Skeletal muscle tissue (tissue), 4 donors: ENCODE measurements around the gene GUCD1. TPM values are rescaled to one million over a fixed set of nuclear protein-coding genes. Genes with fewer than 3 reads are reported as not detected.
A peak's percentile ranks its signal among the peaks of the same experiment; 100 is the strongest.
"Not testable (repeated sequence)": the region's sequence is repeated elsewhere in the genome, so short reads cannot be mapped to it uniquely, and the experiment has no call there.

Experiments
- H3K27ac ChIP-seq: one replicate; pipeline ENCODE4 v1.7.0; 2013; ENCODE audit warnings: mild to moderate bottlenecking, low read depth, low read length, inconsistent platforms
- H3K27me3 ChIP-seq, 3 donors: one replicate each; pipeline ENCODE4 v1.7.0; 2013; ENCODE audit warnings: low read length in 3 of 3; ENCODE audit not compliant: control insufficient read depth in 3 of 3, insufficient read depth in 3 of 3
- H3K36me3 ChIP-seq, 3 donors: one replicate each; pipeline ENCODE4 v1.7.0; 2013; ENCODE audit warnings: low read length in 3 of 3; ENCODE audit not compliant: control insufficient read depth in 3 of 3, insufficient read depth in 3 of 3
- H3K4me1 ChIP-seq, 3 donors: one replicate each; pipeline ENCODE4 v1.7.0; 2013; ENCODE audit warnings: low read length in 3 of 3, mild to moderate bottlenecking in 3 of 3; ENCODE audit not compliant: control insufficient read depth in 3 of 3, insufficient read depth in 3 of 3
- H3K4me3 ChIP-seq, 3 donors: one replicate each; pipeline ENCODE4 v1.7.0; 2013; ENCODE audit warnings: low read length in 3 of 3
- H3K9ac ChIP-seq, 3 donors: one replicate each; pipeline ENCODE4 v1.7.0; 2013; ENCODE audit warnings: low read length in 3 of 3, mild to moderate bottlenecking in 3 of 3, moderate library complexity in 2 of 3, low read depth in 1 of 3
- H3K9me3 ChIP-seq, 3 donors: one replicate each; pipeline ENCODE4 v1.7.0; 2013; ENCODE audit warnings: low read length in 3 of 3; ENCODE audit not compliant: control insufficient read depth in 3 of 3
- total RNA-seq: library from RNA; depleted of rRNA; stranded (reverse); fragments of >200 nt; gene quantifications from one replicate; pipeline ENCODE4 v1.2.3, GENCODE V29; 2014
- donor health status: Osteomylitis.

GUCD1 gene
- total RNA-seq, 1 donor from 2014 or later: 64.7 TPM

DNA sequence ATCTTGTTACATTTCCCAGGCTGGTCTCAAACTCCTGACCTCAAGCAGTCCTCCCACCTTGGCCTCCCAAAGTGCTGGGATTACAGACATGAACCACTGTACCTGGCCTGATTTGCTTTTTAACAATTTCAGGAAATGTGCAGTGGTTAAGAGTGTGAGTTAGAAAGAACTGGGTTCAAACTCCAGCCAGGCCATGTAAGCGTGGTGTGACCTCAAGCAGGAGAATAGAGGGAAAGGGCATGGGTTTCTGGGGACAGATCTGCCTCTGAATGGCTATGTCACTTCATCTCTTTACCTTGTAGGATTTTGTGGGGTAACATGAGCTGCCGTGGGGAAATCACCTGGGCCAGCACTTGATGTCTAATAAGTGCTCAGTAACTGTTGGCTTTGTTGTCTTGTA, 10.1 kb upstream of the GUCD1 start:
- Histone ChIP-seq H3K4me3 (no peak overlapping the region), H3K9me3 (no peaks in the 10 kb centered on the region), H3K36me3 (peaks cover 15 to 31% (median 20%) of the 10 kb centered on the region in 3 donors), H3K4me1 (peaks cover 41 to 58% (median 53%) of the 10 kb centered on the region in 3 donors), H3K9ac (peak overlapping the region in 1 of 3 donors; percentile 54), H3K27me3 (no peaks in the 10 kb centered on the region), H3K27ac (no peak overlapping the region)

DNA sequence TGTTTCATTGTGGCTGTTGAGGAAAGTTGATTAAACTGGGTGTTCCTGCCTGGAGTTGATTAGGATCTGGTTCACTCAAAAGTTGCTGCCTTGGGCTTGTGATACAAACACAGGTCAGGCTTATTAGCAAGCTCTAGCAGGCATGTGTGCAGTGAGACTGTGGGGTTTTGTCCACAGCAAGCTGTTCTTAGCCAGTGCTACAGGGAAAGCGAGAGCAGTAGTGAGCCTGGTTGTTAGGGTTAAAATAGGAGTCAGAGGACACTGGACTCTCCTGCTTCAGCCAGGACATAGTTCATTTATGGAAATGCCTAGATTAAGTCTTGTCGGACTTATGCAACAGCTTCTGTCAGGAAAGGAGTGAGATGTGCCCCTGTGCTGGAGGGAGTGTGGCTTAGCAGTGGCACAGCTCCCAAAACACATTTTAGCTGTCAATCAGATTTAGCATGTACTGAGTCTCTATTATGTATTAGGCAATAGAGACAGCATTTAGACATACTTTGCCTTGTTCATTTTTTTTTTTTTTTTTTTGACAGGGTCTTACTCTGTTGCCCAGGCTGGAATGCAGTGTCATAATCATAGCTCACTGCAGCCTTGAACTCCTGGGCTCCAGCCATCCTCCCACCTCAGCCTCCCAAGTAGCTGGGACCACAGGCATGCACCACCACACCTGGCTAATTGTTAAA, 9.6 kb upstream of the GUCD1 start:
- H3K9ac ChIP-seq: peak overlapping the region; percentile 67 to 70 (median 70)
- no peaks in the 10 kb centered on the region for H3K27me3 ChIP-seq
- peak overlapping the region; percentile 91 for H3K27ac ChIP-seq
- no peaks in the 10 kb centered on the region for H3K9me3 ChIP-seq
- peaks cover 45 to 61% (median 56%) of the 10 kb centered on the region in 3 donors for H3K4me1 ChIP-seq
- H3K4me3 ChIP-seq: peak overlapping the region in 2 of 3 donors; percentile 3 to 45
- peaks cover 10 to 28% (median 16%) of the 10 kb centered on the region in 3 donors for H3K36me3 ChIP-seq

DNA sequence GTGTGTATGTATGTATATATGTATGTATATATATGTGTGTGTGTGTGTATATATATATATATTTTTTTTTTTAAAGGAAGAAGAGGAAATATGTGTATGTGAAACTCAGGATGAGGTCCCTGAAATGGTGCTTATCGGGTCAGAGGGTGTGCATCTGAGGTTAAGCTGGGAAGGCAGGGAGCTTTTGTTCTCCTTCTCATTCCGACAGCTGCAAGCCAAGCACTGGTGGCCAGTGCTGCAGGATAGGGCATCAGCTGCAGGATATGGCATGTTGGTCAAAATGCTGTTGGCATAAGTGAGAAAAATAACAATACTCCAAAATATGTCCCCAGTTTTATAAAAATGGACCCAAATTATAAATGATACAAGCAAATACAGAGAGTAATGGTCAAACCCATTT, 8.3 kb upstream of the GUCD1 start:
- Histone ChIP-seq H3K4me1 (peaks cover 53 to 73% (median 65%) of the 10 kb centered on the region in 3 donors), H3K36me3 (peaks cover 9 to 32% (median 11%) of the 10 kb centered on the region in 3 donors), H3K27me3 (no peaks in the 10 kb centered on the region), H3K9me3 (no peaks in the 10 kb centered on the region), H3K27ac (peak overlapping the region; percentile 91), H3K4me3 (no peak overlapping the region), H3K9ac (peak overlapping the region in 2 of 3 donors; percentile 28 to 54)

DNA sequence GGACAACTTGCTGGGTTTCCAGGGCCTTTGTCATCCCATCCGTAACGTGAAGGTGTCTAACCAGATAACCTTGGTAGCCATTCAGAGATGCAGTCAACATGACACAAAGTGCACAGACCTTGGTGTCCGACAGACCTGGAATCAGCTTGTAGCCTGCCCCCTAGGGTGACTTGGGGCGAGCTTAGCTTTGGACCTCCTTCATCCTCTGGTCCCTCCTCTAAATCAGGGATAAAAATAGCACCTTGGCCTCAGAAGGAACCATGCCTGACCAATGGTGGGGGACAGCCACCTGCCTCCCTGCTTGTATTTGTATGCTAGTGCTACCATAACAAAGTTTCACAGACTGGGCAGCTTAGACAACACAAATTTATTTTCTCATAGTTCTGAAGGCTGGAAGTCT, 4.5 kb upstream of the GUCD1 start:
- Histone ChIP-seq H3K36me3 (peaks cover 7 to 35% (median 20%) of the 10 kb centered on the region in 3 donors), H3K9me3 (no peaks in the 10 kb centered on the region), H3K27ac (peak overlapping the region; percentile 36)

GRCh38 chr22:24555165-24556039, 464 bp upstream of the GUCD1 start, which contains the start of gene SNRPD3:
Gene SNRPD3 (plus strand): TSS chr22:24555999. CDS start chr22:24557675, 1,676 bp downstream.
- Histone ChIP-seq H3K9ac (peak within 1 kb of the TSS; percentile 98 to 99 (median 99)), H3K9me3 (no peaks in the 10 kb centered on the region), H3K27ac (peak within 1 kb of the TSS; percentile 99), H3K4me3 (peak within 1 kb of the TSS; percentile 98 to 99 (median 99)), H3K27me3 (no peaks in the 10 kb centered on the region), H3K4me1 (peaks cover 57 to 77% (median 63%) of the 10 kb centered on the region in 3 donors), H3K36me3 (peaks cover 7 to 26% (median 13%) of the 10 kb centered on the region in 3 donors)

More for the DNA sequence above, 4.5 kb upstream of the GUCD1 start:
- Histone ChIP-seq H3K4me3 (peak overlapping the region in 1 of 3 donors; percentile 4), H3K4me1 (peaks cover 45 to 64% (median 50%) of the 10 kb centered on the region in 3 donors), H3K27me3 (no peaks in the 10 kb centered on the region), H3K9ac (peak overlapping the region in 1 of 3 donors; percentile 24)

DNA sequence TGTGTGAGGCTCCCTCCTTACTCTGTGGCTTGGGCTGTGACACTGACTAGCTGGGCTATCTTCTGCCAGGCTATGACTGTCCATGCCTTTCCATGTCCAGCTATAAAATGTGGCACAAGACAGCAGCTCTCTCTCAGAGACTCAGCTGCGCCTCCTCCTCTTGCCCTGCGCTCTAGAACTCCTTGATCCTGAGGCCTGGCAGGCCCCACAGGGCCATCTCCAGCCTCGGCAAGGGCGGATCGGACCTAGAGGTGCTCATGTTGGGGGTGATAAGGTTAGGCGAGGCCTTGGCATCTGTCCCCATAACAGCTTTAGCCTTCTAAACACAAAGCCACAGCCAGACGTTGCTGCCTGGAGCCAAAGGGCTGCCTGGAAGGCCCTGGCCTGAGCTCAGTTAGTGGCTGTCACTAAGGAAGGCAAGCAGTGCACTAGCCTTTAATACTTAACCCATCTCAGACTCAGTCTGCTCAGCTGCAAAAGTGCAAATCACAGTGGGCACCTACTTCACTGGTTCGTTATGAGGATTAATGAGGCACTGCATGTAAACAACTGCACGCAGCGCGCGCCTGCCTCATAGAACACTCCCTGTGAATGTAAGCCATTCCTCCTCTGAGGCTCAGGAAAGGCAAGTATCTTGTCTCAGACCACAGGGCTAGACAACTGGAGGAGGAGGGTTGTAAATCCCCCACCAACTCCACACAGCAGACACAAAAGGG, 1.2 kb downstream of the GUCD1 start:
- H3K27me3 ChIP-seq: no peaks in the 10 kb centered on the region
- no peaks in the 10 kb centered on the region for H3K9me3 ChIP-seq
- H3K36me3 ChIP-seq: peaks cover 14 to 22% (median 15%) of the 10 kb centered on the region in 3 donors
- H3K27ac ChIP-seq: peak overlapping the region; percentile 99
- peak overlapping the region; percentile 90 to 98 (median 94) for H3K4me3 ChIP-seq
- H3K4me1 ChIP-seq: peaks cover 52 to 79% (median 63%) of the 10 kb centered on the region in 3 donors
- H3K9ac ChIP-seq: peak overlapping the region; percentile 98 to 99 (median 99)

- not testable (repeated sequence) for H3K27me3 ChIP-seq, H3K9me3 ChIP-seq
- peak overlapping the region; percentile 99 for H3K27ac ChIP-seq
- H3K4me1 ChIP-seq: peaks cover 50 to 75% (median 62%) of the 10 kb centered on the region in 3 donors
- peak overlapping the region; percentile 98 to 99 (median 99) for H3K9ac ChIP-seq
- H3K36me3 ChIP-seq: peaks cover 20 to 22% (median 20%) of the 10 kb centered on the region in 3 donors
- H3K4me3 ChIP-seq: peak overlapping the region; percentile 90 to 98 (median 94)
These were observed 2.2 kb downstream of the GUCD1 start for GRCh38 chr22:24552503-24553286.

DNA sequence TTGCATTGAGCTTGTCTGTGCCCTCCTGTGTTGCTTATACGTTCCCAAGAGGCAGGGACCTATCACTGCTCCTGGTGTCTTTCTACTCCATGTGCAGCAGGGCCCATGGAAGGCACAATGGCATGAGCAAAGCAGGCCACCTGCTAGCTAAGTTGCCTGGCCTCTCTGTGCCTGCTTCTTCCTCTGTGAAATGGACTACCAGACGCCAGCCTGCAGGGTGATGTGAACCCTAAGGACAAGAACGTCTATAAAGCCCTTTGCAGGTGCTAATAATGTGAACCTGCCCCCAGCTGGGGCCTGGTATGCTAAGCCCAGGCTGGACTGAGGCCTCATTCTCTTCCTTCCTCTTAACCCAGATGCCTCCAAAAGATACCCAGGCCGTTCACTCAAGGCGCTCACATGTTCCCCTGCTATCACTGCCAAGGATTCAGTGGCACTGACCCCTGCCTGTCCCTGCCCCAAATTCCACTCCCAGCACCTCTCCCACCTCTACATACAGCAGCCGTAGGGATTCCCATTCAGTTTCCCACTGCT, 4.0 kb downstream of the GUCD1 start:
- H3K27me3 ChIP-seq: no peaks in the 10 kb centered on the region
- H3K36me3 ChIP-seq: peaks cover 33 to 36% (median 35%) of the 10 kb centered on the region in 3 donors
- H3K9me3 ChIP-seq: no peaks in the 10 kb centered on the region
- no peak overlapping the region for H3K27ac ChIP-seq
- peak overlapping the region in 2 of 3 donors; percentile 7 to 45 for H3K9ac ChIP-seq
- H3K4me1 ChIP-seq: peaks cover 40 to 58% (median 48%) of the 10 kb centered on the region in 3 donors
- H3K4me3 ChIP-seq: no peak overlapping the region
